ENCODE results near the gene USP3.

- TF ChIP-seq TAF1 (IDR thresholded peaks at IDR 0.05; ENCODE audit: borderline replicate concordance, insufficient read depth, low read length) (no peak), REST (IDR thresholded peaks at IDR 0.05; ENCODE audit: insufficient read depth in 1 of 2, low read depth in 2 of 2, low read length in 2 of 2) (no peak)
Measured at GRCh38 chr15:63474810-63475316, 29.5 kb upstream of the USP3 start.

Data from PFSK-1 (cell line).